SK-N-SH (cell line): ENCODE results near the gene ORMDL2. TPM values are rescaled to one million over a fixed set of nuclear protein-coding genes. Genes with fewer than 3 reads are reported as not detected.
"Not testable (repeated sequence)": the region's sequence is repeated elsewhere in the genome, so short reads cannot be mapped to it uniquely, and the experiment has no call there.

Experiments used
- CTCF ChIA-PET: fragments of 300-600, 350-600 bp; formaldehyde crosslinking; extraction: SDS; loops from one replicate; lab custom pipeline; 2021; lab: Yijun Ruan, JAX
- POLR2A ChIA-PET: fragments of 350-600 bp; sonication (Branson Sonifier 250); formaldehyde crosslinking; extraction: SDS; loops from one replicate; lab custom pipeline; 2020; ENCODE audit warnings: antibody characterized with exemption, inconsistent platforms; lab: Yijun Ruan, JAX
- DNase-seq: peaks from one replicate; pipeline ENCODE4 v3.0.0; 2012
- H2AFZ ChIP-seq: fragments of 200-600 bp; sonication (generic); 2 replicates; pipeline ENCODE4 v1.8.1; 2016; ENCODE audit warnings: antibody characterized with exemption, mild to moderate bottlenecking, low read depth
- H3F3A ChIP-seq: fragments of 200-600 bp; sonication (generic); replicated peaks from 2 replicates; pipeline ENCODE3; 2016; ENCODE audit warnings: antibody characterized with exemption, mild to moderate bottlenecking; ENCODE audit not compliant: insufficient read depth
- H3K27ac ChIP-seq, 2 experiments: fragments of 200-500 bp in 1 of 2; fragments of 200-600 bp in 1 of 2; sonication (Bioruptor generic) in 1 of 2; sonication (generic), shearing (Covaris generic) in 1 of 2; 2 replicates each; pipeline versions ENCODE4 v1.5.1 to v1.6.1; 2014 to 2016; ENCODE audit warnings: low read depth in 2 of 2, inconsistent platforms in 1 of 2, low read length in 1 of 2, mild to moderate bottlenecking in 1 of 2, mixed read lengths in 1 of 2
- H3K27me3 ChIP-seq: fragments of 200-600 bp; sonication (generic), shearing (Covaris generic); 2 replicates; pipeline ENCODE4 v1.6.1; 2016; ENCODE audit warnings: mixed run types; ENCODE audit not compliant: insufficient read depth
- H3K36me3 ChIP-seq, 2 experiments: fragments of 200-500 bp in 1 of 2; fragments of 200-600 bp in 1 of 2; sonication (Bioruptor generic) in 1 of 2; sonication (generic) in 1 of 2; replicated peaks in 1 of 2; 2 replicates each; pipeline versions ENCODE3 to v1.5.1; 2014 to 2016; ENCODE audit warnings: low read length in 1 of 2, mild to moderate bottlenecking in 1 of 2; ENCODE audit not compliant: insufficient read depth in 2 of 2, control insufficient read depth in 1 of 2
- H3K4me1 ChIP-seq, 2 experiments: fragments of 200-500 bp in 1 of 2; fragments of 200-600 bp in 1 of 2; sonication (Bioruptor generic) in 1 of 2; sonication (generic), shearing (Covaris generic) in 1 of 2; 2 replicates each; pipeline versions ENCODE4 v1.5.1 to v1.6.1; 2014 to 2016; ENCODE audit warnings: low read depth in 1 of 2, low read length in 1 of 2, mixed run types in 1 of 2; ENCODE audit not compliant: insufficient read depth in 2 of 2, control insufficient read depth in 1 of 2
- H3K4me2 ChIP-seq: fragments of 200-600 bp; sonication (generic), shearing (Covaris generic); 2 replicates; pipeline ENCODE4 v1.6.1; 2017; ENCODE audit warnings: mixed run types
- H3K4me3 ChIP-seq, 2 experiments: fragments of 200-500 bp in 1 of 2; fragments of 200-600 bp in 1 of 2; sonication (Bioruptor generic) in 1 of 2; sonication (generic), shearing (Covaris generic) in 1 of 2; 2 replicates each; pipeline versions ENCODE4 v1.5.1 to v1.8.1; 2014 to 2016; ENCODE audit warnings: low read depth in 2 of 2, inconsistent platforms in 1 of 2, low read length in 1 of 2, mild to moderate bottlenecking in 1 of 2, mixed read lengths in 1 of 2, moderate library complexity in 1 of 2
- H3K79me2 ChIP-seq: fragments of 200-600 bp; sonication (generic); 2 replicates; pipeline ENCODE4 v1.8.1; 2017; ENCODE audit warnings: mild to moderate bottlenecking; ENCODE audit not compliant: insufficient read depth
- H3K9ac ChIP-seq: fragments of 200-600 bp; sonication (generic); 2 replicates; pipeline ENCODE4 v1.6.1; 2017; ENCODE audit warnings: mixed run types
- H3K9me2 ChIP-seq: fragments of 200-600 bp; sonication (generic); 2 replicates; pipeline ENCODE4 v1.6.1; 2017; ENCODE audit warnings: mixed run types
- H3K9me3 ChIP-seq: fragments of 200-600 bp; sonication (generic); 2 replicates; pipeline ENCODE4 v1.6.1; 2017; ENCODE audit warnings: mixed run types, mild to moderate bottlenecking, moderate library complexity
- H4K20me1 ChIP-seq: fragments of 200-600 bp; sonication (generic); 2 replicates; pipeline ENCODE4 v1.6.1; 2017; ENCODE audit warnings: mild to moderate bottlenecking, mixed run types; ENCODE audit not compliant: insufficient read depth
- CTCF ChIP-seq: fragments of 200-600 bp; sonication (generic); IDR thresholded peaks from 2 replicates; pipeline ENCODE4 v1.6.1; 2017; ENCODE audit warnings: antibody characterized with exemption, mild to moderate bottlenecking, moderate library complexity
- FOSL2 ChIP-seq: IDR thresholded peaks from 2 replicates; pipeline ENCODE4 v1.4.0; 2012; ENCODE audit warnings: low read depth, mild to moderate bottlenecking, moderate library complexity, borderline replicate concordance
- FOXJ3 ChIP-seq: sonication (generic); formaldehyde crosslinking; IDR thresholded peaks from 2 replicates; pipeline ENCODE4 v1.5.1; 2020; ENCODE audit warnings: mild to moderate bottlenecking, missing genetic modification reagents
- GATA2 ChIP-seq: sonication (generic); formaldehyde crosslinking; IDR thresholded peaks from 2 replicates; pipeline ENCODE4 v1.5.0; 2020; ENCODE audit warnings: mild to moderate bottlenecking, missing genetic modification reagents
- MEF2A ChIP-seq: IDR thresholded peaks from 2 replicates; pipeline ENCODE4 v1.4.0; 2012; ENCODE audit warnings: low read depth, borderline replicate concordance
- MXI1 ChIP-seq: IDR thresholded peaks from 2 replicates; pipeline ENCODE4 v1.6.1; 2012; ENCODE audit warnings: mild to moderate bottlenecking, low read depth, low read length, improper control_type of control experiment
- NFIC ChIP-seq: IDR thresholded peaks from 2 replicates; pipeline ENCODE4 v1.4.0; 2012; ENCODE audit warnings: borderline replicate concordance
- PBX3 ChIP-seq: IDR thresholded peaks from 2 replicates; pipeline ENCODE4; 2012
- RCOR1 ChIP-seq: fragments of 150-350 bp; IDR thresholded peaks from 2 replicates; pipeline ENCODE4 v1.6.1; 2017; ENCODE audit warnings: antibody characterized with exemption, low read length
- RFX5 ChIP-seq: IDR thresholded peaks from 2 replicates; pipeline ENCODE4 v1.6.1; 2012; ENCODE audit warnings: mild to moderate bottlenecking, improper control_type of control experiment, low read length
- USF1 ChIP-seq: IDR thresholded peaks from 2 replicates; pipeline ENCODE4 v1.4.0; 2012; ENCODE audit warnings: low read depth, borderline replicate concordance
- WGBS: methylation state at CpG from one replicate; pipeline ENCODE4 v1.1.6; 2017; ENCODE audit warnings: low lambda C conversion rate; 5-methylcytosine and 5-hydroxymethylcytosine counted together
- polyA plus RNA-seq, 3 experiments: library from polyadenylated mRNA; depleted of rRNA; stranded (reverse); fragments of >200 nt; gene quantifications; 2 replicates each; pipeline ENCODE4 v1.2.3, GENCODE V29; 2012

Gene ORMDL2
- polyA plus RNA-seq, 1 of the 3 experiments (the other 2 are of a cell fraction): 37.3 TPM

GRCh38 chr12:55831447-55831815, 13.6 kb downstream of the ORMDL2 start (continued):
- TF ChIP-seq CTCF (no peak), FOXJ3 (no peak), MEF2A (no peak), RFX5 (no peak), NFIC (no peak), FOSL2 (no peak), PBX3 (no peak)

GRCh38 chr12:55833056-55833455, 15.2 kb downstream of the ORMDL2 start:
- H3K79me2 ChIP-seq: peaks cover 21% of the 10 kb centered on the region
- H4K20me1 ChIP-seq: no peaks in the 10 kb centered on the region
- H2AFZ ChIP-seq: no peak overlapping the region
- H3K9me3 ChIP-seq: no peaks in the 10 kb centered on the region
- peaks cover 0 to 3% of the 10 kb centered on the region in 2 experiments for H3K36me3 ChIP-seq
- no peaks in the 10 kb centered on the region for H3F3A ChIP-seq
- no peak overlapping the region for H3K4me2 ChIP-seq
- TF ChIP-seq RCOR1 (no peak), USF1 (no peak), GATA2 (CRISPR knock-in tag) (no peak), MXI1 (no peak), FOXJ3 (no peak), PBX3 (no peak)
- H3K4me1 ChIP-seq: peaks cover 4 to 25% of the 10 kb centered on the region in 2 experiments; a peak in 2 of 4 replicates
- no peak for DNase-seq
- H3K9me2 ChIP-seq: no peaks in the 10 kb centered on the region
- no peak overlapping the region for H3K27ac ChIP-seq
- CTCF ChIA-PET: interaction anchor here (1.6 to 2.0 kb wide), 2 partner anchors 9 to 94 kb away, joined by 5 to 6 read pairs; partner anchors contain the start of gene MMP19
- no peak overlapping the region for H3K9ac ChIP-seq
- 91% methylated on average over 7 of the region's 10 CpGs for WGBS
- H3K4me3 ChIP-seq: no peak overlapping the region
- POLR2A ChIA-PET: no interaction called here
- no peaks in the 10 kb centered on the region for H3K27me3 ChIP-seq

GRCh38 chr12:55834400-55834799, 16.6 kb downstream of the ORMDL2 start:
- not testable (repeated sequence) for H3K79me2 ChIP-seq, H3K4me3 ChIP-seq, DNase-seq, H3K9ac ChIP-seq, H2AFZ ChIP-seq, H3F3A ChIP-seq, H3K9me3 ChIP-seq, H3K27me3 ChIP-seq, H4K20me1 ChIP-seq, H3K9me2 ChIP-seq, H3K4me2 ChIP-seq, H3K27ac ChIP-seq, H3K36me3 ChIP-seq
- H3K4me1 ChIP-seq: peaks cover 4 to 20% of the 10 kb centered on the region in 2 experiments; a peak in 1 of 4 replicates
- ChIA-PET POLR2A (interaction anchor here (0.6 kb wide), 1 partner anchor 108 kb away, joined by 5 read pairs; no protein-coding TSS in a partner anchor), CTCF (interaction anchor here (1.6 to 1.8 kb wide), 2 partner anchors 91 to 96 kb away, joined by 5 to 8 read pairs; no protein-coding TSS in a partner anchor)
- WGBS: 89% methylated on average over 5 of the region's 6 CpGs
